ENCODE measurements around the gene KCP. TPM values are rescaled to one million over a fixed set of nuclear protein-coding genes. Genes with fewer than 3 reads are reported as not detected.

KCP gene
- total RNA-seq, 1 donor from 2014 or later: 23.7 TPM

- Mint-ChIP-seq H3K4me3 (no peak overlapping the region), H3K27me3 (ENCODE audit: low read depth) (no peaks in the 10 kb centered on the region), H3K36me3 (peaks cover 30% of the 10 kb centered on the region), H3K4me1 (no peaks in the 10 kb centered on the region), H3K27ac (no peak overlapping the region), H3K9me3 (no peaks in the 10 kb centered on the region)
- no peak for DNase-seq (ENCODE audit: low spot score in 2 of 2, unreplicated experiment in 2 of 2)
- TF ChIP-seq CTCF (IDR thresholded peaks at IDR 0.05; ENCODE audit: unreplicated experiment): no peak
Measured at GRCh38 chr7:128846781-128847444, 63.6 kb downstream of the KCP start.

GRCh38 chr7:128845987-128846386 is 64.5 kb downstream of the KCP start:
- H3K27me3 Mint-ChIP-seq (ENCODE audit: low read depth): no peaks in the 10 kb centered on the region
- no peaks in the 10 kb centered on the region for H3K9me3 Mint-ChIP-seq
- H3K4me3 Mint-ChIP-seq: no peak overlapping the region
- peaks cover 30% of the 10 kb centered on the region for H3K36me3 Mint-ChIP-seq
- TF ChIP-seq CTCF (IDR thresholded peaks at IDR 0.05; ENCODE audit: unreplicated experiment): no peak
- H3K27ac Mint-ChIP-seq: no peak overlapping the region
- H3K4me1 Mint-ChIP-seq: no peaks in the 10 kb centered on the region
- DNase-seq (ENCODE audit: low spot score in 2 of 2, unreplicated experiment in 2 of 2): no peak

GRCh38 chr7:128845475-128845874 is 65.0 kb downstream of the KCP start:
- no peaks in the 10 kb centered on the region for H3K9me3 Mint-ChIP-seq
- H3K36me3 Mint-ChIP-seq: peaks cover 30% of the 10 kb centered on the region
- no peaks in the 10 kb centered on the region for H3K27me3 Mint-ChIP-seq (ENCODE audit: low read depth)
- no peak for TF ChIP-seq CTCF (IDR thresholded peaks at IDR 0.05; ENCODE audit: unreplicated experiment)
- H3K4me3 Mint-ChIP-seq: no peak overlapping the region
- H3K27ac Mint-ChIP-seq: no peak overlapping the region
- no peaks in the 10 kb centered on the region for H3K4me1 Mint-ChIP-seq
- DNase-seq (ENCODE audit: low spot score in 2 of 2, unreplicated experiment in 2 of 2): no peak

- H3K4me3 Mint-ChIP-seq: no peak overlapping the region
- H3K36me3 Mint-ChIP-seq: peaks cover 25% of the 10 kb centered on the region
- H3K27me3 Mint-ChIP-seq (ENCODE audit: low read depth): no peaks in the 10 kb centered on the region
- no peaks in the 10 kb centered on the region for H3K4me1 Mint-ChIP-seq
- TF ChIP-seq CTCF (IDR thresholded peaks at IDR 0.05; ENCODE audit: unreplicated experiment): no peak
- H3K27ac Mint-ChIP-seq: no peak overlapping the region
- no peaks in the 10 kb centered on the region for H3K9me3 Mint-ChIP-seq
- no peak for DNase-seq (ENCODE audit: low spot score in 2 of 2, unreplicated experiment in 2 of 2)
Measured at GRCh38 chr7:128844777-128845311, 65.7 kb downstream of the KCP start.

- no peak for TF ChIP-seq CTCF (IDR thresholded peaks at IDR 0.05; ENCODE audit: unreplicated experiment)
Measured at GRCh38 chr7:128843938-128844621, 66.4 kb downstream of the KCP start.

More at GRCh38 chr7:128843938-128844621, 66.4 kb downstream of the KCP start:
- Mint-ChIP-seq H3K9me3 (no peaks in the 10 kb centered on the region), H3K4me1 (no peaks in the 10 kb centered on the region), H3K27me3 (ENCODE audit: low read depth) (no peaks in the 10 kb centered on the region), H3K36me3 (peaks cover 27% of the 10 kb centered on the region), H3K27ac (no peak overlapping the region), H3K4me3 (no peak overlapping the region)
- DNase-seq (ENCODE audit: low spot score in 2 of 2, unreplicated experiment in 2 of 2): no peak

Data from mesothelial cell of epicardium (in vitro differentiated cells).